Suppressor macrophage (primary cell): ENCODE results near the gene ZNF320.
"Not testable (repeated sequence)": the region's sequence is repeated elsewhere in the genome, so short reads cannot be mapped to it uniquely, and the experiment has no call there.

Experiments used
- DNase-seq, 4 experiments: peaks; one replicate each; pipeline ENCODE4 v3.0.0-alpha.2; 2020 to 2022
- total RNA-seq, 17 experiments: gene quantifications; one replicate each; lab custom pipeline; 2026; ENCODE audit warnings: mixed read lengths in 6 of 17, inconsistent platforms in 3 of 17; lab: John Stamatoyannopoulos, UW

Gene ZNF320
- 6.1 to 36.8 (median 21.0) reads per million in 17 experiments for total RNA-seq

GRCh38 chr19:52897138-52897935 lies at the start of gene ZNF320:
ZNF320 (minus strand) TSS chr19:52897635; CDS start chr19:52890255, 7,380 bp downstream.
- DNase-seq = peak; percentile 96 to 99 (median 98)

DNA sequence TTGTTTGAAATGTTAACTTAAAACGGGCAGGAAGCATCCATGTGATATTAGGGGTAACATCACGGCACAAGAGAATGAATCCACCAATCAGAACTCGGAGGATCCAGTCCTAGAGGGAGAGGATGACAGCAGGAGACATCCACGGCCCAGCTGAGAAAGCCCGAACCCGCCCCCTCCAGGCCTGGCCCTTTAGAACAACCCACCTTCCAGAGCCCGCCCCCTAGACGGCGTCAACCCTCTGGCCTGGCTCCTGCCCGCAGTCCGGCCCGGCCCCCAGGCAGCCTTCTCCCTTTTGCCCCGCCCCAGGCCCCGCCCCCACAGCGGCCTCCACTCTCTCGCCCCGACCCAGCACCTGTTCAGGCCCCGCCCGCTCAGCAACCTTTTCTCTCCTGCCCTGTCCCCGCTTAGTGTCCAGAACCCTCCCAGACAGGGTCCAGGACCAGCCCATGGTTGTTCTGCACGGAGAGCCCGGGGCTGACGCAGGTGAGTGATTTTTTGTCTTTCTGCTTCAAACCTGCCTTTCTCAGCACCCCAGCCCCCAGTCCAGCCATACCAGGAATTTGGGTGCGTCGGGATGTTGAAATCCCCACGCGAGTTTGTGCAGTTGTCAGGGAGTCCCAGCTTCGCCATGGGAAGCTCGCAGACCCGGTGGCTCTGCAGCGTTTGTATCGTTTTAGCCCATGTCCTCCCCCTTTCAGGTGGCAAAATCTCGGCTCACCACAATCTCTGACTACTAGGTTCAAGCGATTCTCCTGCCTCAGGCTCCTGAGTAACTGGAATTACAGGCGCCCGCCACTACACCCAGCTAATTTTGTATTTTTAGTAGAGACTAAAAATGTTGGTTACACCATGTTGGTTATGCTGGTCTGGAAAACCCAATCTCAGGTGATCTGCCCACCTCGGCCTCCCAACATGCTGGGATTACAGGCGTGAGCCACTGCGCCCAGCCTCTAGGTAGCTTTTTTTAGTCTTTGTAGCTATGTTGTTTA lies 49.2 kb upstream of the ZNF320 start:
- DNase-seq = no peak

DNA sequence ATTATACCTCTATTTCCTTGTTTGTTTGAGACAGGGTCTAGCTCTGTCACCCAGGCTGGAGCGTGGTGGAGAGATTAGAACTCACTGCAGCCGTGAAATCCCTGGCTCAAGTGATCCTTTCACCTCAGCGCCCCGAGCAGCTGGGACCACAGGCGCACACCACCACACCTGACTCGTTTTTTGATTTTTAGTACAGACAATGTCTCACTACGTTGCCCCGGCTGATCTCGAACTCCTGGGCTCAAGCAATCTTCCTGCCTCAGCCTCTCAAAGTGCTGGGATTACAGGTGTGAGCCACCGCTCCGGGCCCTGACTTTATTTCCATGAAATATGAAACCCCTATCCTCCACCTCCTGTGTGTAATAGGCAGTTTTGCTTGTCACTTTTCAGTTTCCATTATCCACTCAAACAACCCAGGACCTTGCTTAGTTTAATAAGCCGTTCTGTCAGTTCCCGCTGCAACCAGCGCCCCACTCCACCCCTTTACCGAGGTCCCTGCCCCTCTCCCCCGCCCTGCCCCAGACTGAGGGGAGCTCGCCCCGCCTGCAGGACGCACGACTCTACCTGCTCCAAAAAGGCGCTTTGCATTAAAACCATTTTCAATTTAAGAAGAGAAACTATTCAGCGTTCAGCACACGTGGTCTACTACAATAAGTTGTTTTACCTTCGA lies 48.4 kb upstream of the ZNF320 start:
- no peak for DNase-seq

DNA sequence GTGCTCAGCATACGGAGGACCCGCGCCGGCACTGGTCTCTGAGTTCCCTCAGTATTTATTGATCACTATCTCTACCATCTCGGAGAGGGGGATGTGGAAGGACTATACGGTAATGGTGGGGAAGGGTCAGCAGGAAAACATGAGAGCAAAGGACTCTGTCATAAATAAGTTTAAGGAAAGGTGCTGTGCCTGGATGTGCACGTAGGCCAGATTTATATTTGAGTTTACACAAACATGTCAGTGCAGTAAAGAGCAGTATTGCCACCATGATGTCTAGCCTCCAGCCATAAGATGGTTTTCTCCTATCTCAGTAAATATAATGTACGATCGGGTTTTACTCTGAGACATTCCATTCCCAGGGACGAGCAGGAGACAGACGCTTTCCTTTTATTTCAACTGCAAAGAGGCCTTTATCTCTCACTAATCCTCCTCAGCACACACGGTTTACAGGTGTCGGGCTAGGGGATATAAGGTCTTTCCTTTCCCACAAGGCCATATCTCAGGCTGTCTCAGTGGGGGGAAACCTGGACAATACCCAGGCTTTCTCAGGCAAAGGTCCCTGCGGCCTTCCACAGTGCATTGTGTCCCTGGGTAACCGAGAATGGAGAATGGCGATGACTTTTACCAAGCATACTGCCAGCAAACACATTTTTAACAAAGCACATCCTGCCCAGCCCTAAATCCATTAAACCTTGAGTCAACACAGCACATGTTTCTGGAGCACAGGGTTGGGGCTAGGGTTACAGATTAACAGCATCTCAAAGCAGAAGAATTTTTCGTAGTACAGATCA lies 47.5 kb upstream of the ZNF320 start:
- not testable (repeated sequence) for DNase-seq

DNA sequence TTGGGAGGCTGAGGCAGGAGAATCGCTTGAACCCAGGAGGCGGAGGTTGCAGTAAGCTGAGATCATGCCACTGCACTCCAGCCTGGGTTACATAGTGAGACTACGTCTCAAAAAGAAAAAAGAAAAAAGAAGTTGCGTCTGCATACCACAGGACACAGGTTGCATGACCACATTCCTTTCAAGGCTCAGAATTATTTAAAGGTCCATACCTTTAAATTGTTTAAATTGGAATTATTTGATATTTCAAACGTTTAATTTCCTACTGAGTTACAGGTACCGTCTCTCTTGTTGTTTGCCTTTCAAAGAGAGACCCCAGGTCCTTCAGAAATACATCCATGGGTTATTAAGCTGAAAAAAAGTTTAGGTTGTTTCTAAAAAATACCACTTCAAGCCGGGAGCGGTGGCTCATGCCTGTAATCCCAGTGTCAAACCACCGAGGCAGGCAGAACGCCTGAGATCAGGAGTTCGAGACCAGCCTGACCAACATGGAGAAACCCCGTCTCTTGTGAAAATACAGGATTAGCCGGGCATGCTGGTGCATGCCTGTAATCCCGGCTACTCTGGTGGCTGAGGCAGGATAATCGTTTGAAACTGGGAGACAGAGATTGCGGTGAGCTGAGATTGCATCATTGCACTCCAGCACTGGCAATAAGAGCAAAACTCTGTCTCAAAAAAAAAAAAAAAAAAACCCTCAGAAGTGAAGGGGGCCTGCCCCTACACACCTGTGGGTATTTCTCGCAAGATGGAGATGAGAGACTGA lies 46.6 kb upstream of the ZNF320 start:
- DNase-seq = no peak

DNA sequence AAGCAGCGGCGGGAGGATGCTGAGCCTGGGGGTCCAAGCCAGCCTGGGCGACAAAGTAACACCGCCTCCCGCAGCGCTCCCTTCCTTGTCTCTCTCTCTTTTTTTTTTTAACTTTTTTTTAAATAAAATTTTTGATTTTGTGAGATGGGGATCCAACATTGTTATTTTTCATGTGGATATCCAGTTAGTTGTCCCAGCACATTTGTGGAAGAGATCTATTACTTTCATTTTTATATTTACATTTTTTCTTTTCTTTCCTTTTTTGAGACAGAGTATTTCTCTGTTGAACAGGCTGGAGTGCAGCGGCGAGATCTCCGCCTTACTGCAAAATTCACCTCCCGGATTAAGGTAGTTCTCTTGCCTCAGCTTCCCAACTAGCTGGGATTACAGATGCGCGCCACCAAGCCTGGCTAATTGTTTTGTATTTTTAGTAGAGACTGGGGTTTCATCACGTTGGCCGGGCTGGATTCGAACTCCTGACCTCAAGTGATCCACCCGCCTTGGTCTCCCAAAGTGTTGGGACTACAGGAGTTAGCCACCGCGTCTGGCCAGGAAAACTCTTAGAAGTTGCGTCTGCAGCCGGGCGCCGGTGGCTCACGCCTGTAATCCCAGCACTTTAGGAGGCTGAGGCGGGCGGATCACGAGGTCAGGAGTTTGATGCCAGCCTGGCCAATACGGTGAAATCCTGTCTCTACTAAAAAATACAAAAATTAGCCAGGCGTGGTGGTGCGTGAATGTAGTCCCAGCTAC lies 45.9 kb upstream of the ZNF320 start:
- no peak for DNase-seq

DNA sequence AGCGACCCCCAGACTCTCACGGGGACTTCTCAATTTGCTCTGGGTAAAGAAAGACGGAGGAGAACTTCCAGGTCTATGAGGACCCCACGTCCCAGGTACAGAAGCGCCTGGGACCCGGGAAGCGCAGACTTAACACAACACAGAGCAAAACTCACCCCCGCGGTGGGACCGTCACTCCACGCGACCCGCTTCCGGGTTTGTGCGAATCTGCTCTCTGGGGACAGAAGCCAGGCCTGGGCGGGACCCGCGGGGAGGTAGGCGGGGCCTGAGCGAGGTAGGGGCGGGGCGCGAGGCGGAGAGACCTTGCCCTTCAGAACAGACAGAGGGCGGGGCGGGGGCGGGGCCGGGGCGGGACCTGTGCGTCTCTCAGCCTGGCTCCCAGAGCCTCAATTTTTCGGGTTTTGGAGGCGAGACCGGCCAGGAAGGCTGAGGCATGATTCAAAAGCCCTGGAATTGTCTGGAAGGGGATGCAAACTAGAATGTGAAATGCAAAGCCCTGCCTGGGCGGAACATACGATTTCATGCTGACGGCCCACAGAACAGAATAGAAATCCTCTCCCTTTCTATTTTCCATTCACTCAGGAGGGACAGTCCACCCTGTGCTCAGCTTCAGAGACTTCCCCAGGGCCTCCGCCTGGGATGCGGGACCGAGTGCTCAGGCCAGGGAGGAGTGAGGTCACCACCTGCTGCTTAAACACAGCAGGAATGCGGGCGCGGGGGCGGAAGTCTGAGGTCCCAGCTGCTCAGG lies 45.1 kb upstream of the ZNF320 start:
- peak; percentile 94 to 96 (median 95) for DNase-seq

- peak in 3 of 4 experiments; percentile 34 to 52 (median 46) for DNase-seq
Observed at GRCh38 chr19:52941941-52942385, 44.5 kb upstream of the ZNF320 start.

DNA sequence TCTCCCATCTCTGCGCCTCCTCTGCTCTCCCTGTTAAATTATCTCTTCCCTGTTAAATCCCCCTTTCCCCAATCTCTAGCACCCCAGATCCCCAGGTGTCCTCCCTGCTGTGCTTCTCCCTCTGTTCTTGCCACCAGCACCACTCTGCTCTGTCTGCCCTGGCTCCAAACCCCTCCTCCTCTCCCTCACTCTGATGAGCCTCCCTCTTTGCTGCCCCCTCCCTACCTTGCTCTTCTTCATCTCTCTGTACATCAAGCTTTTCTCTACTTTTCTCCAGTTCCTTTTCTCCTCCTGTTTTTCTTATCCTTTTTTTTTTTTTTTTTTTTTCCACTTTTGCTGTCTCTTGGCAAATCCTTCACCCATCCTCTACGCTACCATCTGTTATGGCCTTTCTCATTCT lies 44.1 kb upstream of the ZNF320 start:
- not testable (repeated sequence) for DNase-seq

DNA sequence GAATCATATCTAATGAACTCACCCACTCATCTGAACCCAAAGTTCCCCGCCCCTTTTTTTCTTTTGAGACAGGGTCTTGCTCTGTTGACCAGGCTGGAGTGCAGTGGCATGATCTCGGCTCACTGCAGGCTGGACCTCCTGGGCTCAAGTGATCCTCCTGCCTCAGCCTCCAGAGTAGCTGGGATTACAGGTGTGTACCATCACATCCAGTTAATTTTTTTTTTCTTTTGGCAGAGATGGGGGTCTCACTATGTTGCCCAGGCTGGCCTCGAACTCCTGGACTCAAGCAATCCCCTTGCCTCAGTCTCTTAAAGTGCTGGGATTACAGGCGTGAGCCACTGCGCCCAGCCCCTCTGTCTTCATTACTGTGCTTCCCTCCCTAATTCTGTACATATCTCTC lies 43.5 kb upstream of the ZNF320 start:
- not testable (repeated sequence) for DNase-seq

DNA sequence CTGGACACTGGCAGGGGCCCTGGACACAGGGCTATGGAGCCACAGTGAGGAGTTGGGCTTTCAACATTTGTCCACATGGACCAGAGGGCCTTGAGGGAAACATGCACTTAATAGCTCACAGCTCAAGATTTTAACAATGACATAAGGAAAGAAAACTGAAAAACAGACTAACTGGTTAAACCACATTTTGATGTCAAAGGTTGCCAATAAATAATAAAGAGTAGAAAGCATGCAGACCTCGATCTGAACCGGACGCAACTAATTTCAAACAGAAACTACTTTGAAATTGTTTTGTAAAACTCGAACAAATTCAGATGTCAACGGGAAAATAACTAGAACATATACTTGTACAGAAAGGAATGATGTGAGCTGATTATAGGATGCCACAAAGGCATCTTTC lies 41.3 kb upstream of the ZNF320 start:
- DNase-seq = no peak

GRCh38 chr19:52936954-52937325 lies 39.5 kb upstream of the ZNF320 start:
- DNase-seq = no peak

GRCh38 chr19:52936151-52936953 lies 38.9 kb upstream of the ZNF320 start:
- DNase-seq = peak; percentile 12 to 51 (median 47)

DNA sequence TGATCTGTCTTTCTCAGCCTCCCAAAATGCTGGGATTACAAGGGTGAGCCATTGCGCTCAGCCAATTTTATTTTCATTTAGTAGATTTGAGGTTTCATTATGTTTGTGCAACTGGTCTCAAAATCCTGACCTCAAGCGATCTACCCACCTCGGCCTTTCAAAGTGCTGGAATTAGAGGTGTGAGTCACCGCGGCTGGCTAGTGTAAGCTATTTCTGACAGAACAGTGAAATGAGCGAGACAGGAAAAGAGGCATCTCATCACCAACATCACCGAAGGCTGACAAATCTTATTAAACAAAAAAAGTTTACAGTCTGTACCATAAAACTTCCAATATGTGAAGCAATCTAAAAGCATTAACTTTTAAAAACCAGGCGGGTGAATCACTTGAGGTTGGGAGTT lies 38.0 kb upstream of the ZNF320 start:
- DNase-seq = peak; percentile 51 to 72 (median 57)

GRCh38 chr19:52924641-52925040 lies 27.2 kb upstream of the ZNF320 start:
- peak in 3 of 4 experiments; percentile 41 to 47 (median 45) for DNase-seq

DNA sequence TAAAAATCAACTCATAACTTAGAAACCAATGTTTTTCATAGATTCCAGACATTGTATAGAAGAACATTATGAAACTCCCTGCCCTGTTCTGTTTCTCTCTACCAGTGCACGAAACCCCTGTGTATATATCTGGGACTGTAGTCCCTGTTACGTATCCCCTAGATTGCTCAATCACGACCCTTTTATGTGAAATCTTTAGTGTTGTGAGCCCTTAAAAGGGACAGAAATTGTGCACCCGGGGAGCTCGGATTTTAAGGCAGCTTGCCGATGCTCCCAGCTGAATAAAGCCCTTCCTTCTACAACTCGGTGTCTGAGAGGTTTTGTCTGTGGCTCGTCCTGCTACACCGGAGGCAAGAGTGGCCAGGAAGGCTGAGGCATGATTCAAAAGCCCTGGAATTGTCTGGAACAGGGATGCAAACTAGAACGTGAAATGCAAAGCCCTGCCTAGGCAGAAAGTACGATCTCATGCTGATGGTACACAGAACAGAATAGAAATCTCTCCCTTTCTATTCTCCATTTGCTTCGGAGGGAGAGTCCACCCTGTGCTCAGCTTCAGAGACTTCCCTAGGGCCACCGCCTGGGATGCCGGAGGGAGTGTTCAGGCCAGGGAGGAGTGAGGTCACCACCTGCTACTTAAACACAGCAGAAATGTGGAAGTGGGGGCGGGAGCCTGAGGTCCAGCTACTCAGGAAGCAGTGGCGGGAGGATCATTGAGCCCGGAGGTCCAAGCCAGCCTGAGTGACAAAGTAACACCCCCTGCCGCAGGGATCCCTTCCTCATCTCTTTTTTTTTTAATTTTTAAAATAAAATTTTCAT lies 26.6 kb upstream of the ZNF320 start:
- peak; percentile 89 to 95 (median 94) for DNase-seq
